Keratinocyte (primary cell): ENCODE measurements around the gene MAP3K5. TPM values are rescaled to one million over a fixed set of nuclear protein-coding genes. Genes with fewer than 3 reads are reported as not detected.

Experiments
- DNase-seq: peaks from one replicate; pipeline ENCODE4 v3.0.0-alpha.2; 2011; ENCODE audit warnings: low read depth, missing footprints, low spot score
- FAIRE-seq: peaks from 2 replicates; lab custom pipeline; 2011; peaks lifted over from hg19 to GRCh38; lab: Jason Lieb, UNC
- H2AFZ ChIP-seq: 2 replicates; pipeline ENCODE4 v1.6.0; 2012; ENCODE audit warnings: low read length, control low read depth, inconsistent platforms; ENCODE audit not compliant: control insufficient read depth
- H3K27ac ChIP-seq: 2 replicates; pipeline ENCODE4 v1.5.1; 2011; ENCODE audit warnings: low read length; ENCODE audit not compliant: control insufficient read depth, insufficient read depth
- H3K27me3 ChIP-seq: 3 replicates; pipeline ENCODE4 v1.6.0; 2011; ENCODE audit warnings: low read length; ENCODE audit not compliant: control insufficient read depth, insufficient read depth; ENCODE audit errors: extremely low read depth
- H3K36me3 ChIP-seq, 2 experiments: 2 replicates in 1 of 2; 3 replicates in 1 of 2; pipeline ENCODE4 v1.5.1; 2011; ENCODE audit warnings: low read length in 2 of 2, mild to moderate bottlenecking in 1 of 2; ENCODE audit not compliant: control insufficient read depth in 2 of 2, insufficient read depth in 2 of 2; ENCODE audit errors: extremely low read depth in 1 of 2
- H3K4me1 ChIP-seq: 3 replicates; pipeline ENCODE4 v1.5.1; 2011; ENCODE audit warnings: low read length; ENCODE audit not compliant: control insufficient read depth, insufficient read depth; ENCODE audit errors: extremely low read depth
- H3K4me2 ChIP-seq: 3 replicates; pipeline ENCODE4 v1.6.0; 2011; ENCODE audit warnings: low read depth, low read length; ENCODE audit not compliant: control insufficient read depth, insufficient read depth; ENCODE audit errors: extremely low read depth
- H3K4me3 ChIP-seq, 3 experiments: fragments of 200-600 bp in 1 of 3; sonication (generic) in 1 of 3; 2 replicates in 2 of 3; 3 replicates in 1 of 3; pipeline ENCODE4 v1.5.1; 2011 to 2016; ENCODE audit warnings: low read length in 3 of 3, mild to moderate bottlenecking in 3 of 3, control low read depth in 2 of 3, inconsistent platforms in 1 of 3, low read depth in 1 of 3, mixed read lengths in 1 of 3, mixed run types in 1 of 3, moderate library complexity in 1 of 3; ENCODE audit not compliant: control insufficient read depth in 2 of 3, insufficient read depth in 2 of 3; ENCODE audit errors: extremely low read depth in 1 of 3
- H3K79me2 ChIP-seq: 2 replicates; pipeline ENCODE4 v1.6.0; 2012; ENCODE audit warnings: low read length; ENCODE audit not compliant: control insufficient read depth, insufficient read depth
- H3K9ac ChIP-seq: 3 replicates; pipeline ENCODE4 v1.6.0; 2011; ENCODE audit warnings: low read length; ENCODE audit not compliant: control insufficient read depth, insufficient read depth; ENCODE audit errors: extremely low read depth
- H3K9me1 ChIP-seq: 3 replicates; pipeline ENCODE4 v1.6.0; 2011; ENCODE audit warnings: low read length; ENCODE audit not compliant: control insufficient read depth, insufficient read depth; ENCODE audit errors: extremely low read depth
- H3K9me3 ChIP-seq: 2 replicates; pipeline ENCODE4 v1.5.1; 2012; ENCODE audit warnings: low read depth, low read length; ENCODE audit not compliant: control insufficient read depth
- H4K20me1 ChIP-seq: 3 replicates; pipeline ENCODE4 v1.6.0; 2011; ENCODE audit warnings: low read length; ENCODE audit not compliant: control insufficient read depth, insufficient read depth; ENCODE audit errors: extremely low read depth
- EZH2 ChIP-seq: IDR thresholded peaks from one replicate; pipeline ENCODE4 v1.6.1; 2012; ENCODE audit warnings: inconsistent platforms, mild to moderate bottlenecking, low read length, moderate library complexity
- dilution Hi-C: fragments of 300-500 bp; cut with MboI; formaldehyde crosslinking; loops from one replicate; pipeline ENCODE4 v1.7.0; 2020; ENCODE audit warnings: low sequenced_read_pairs; ENCODE audit not compliant: extremely low pct_ligation_motif_present
- polyA plus RNA-seq, 5 experiments: library from polyadenylated mRNA; depleted of rRNA in 3 of 5; stranded (reverse) in 3 of 5; stranded (forward) in 1 of 5; unstranded in 1 of 5; fragments of >200 nt; gene quantifications; 1 replicate in 1 of 5; 2 replicates in 3 of 5; 3 replicates in 1 of 5; pipeline versions ENCODE4 v1.2.1 to v1.2.3, GENCODE V29; 2011 to 2012; ENCODE audit warnings: missing spikeins in 2 of 5, low read depth in 1 of 5, low replicate concordance in 1 of 5
- TF ChIP-seq, protein P1 (sequence below), 3 experiments: IDR thresholded peaks in 1 of 3; conservative IDR thresholded peaks in 1 of 3; optimal IDR thresholded peaks in 1 of 3; 2 replicates in 2 of 3; 3 replicates in 1 of 3; pipeline versions ENCODE3 to v1.5.1; 2011; ENCODE audit warnings: low read length in 3 of 3, mild to moderate bottlenecking in 3 of 3, moderate library complexity in 2 of 3, control low read depth in 1 of 3, inconsistent platforms in 1 of 3; ENCODE audit not compliant: insufficient read depth in 2 of 3; ENCODE audit errors: extremely low read depth in 1 of 3

MAP3K5 gene
- polyA plus RNA-seq, 1 donor (not counting 4 experiments of a cell fraction or from before 2014, with no cell fraction given), result 3.4 TPM

DNA sequence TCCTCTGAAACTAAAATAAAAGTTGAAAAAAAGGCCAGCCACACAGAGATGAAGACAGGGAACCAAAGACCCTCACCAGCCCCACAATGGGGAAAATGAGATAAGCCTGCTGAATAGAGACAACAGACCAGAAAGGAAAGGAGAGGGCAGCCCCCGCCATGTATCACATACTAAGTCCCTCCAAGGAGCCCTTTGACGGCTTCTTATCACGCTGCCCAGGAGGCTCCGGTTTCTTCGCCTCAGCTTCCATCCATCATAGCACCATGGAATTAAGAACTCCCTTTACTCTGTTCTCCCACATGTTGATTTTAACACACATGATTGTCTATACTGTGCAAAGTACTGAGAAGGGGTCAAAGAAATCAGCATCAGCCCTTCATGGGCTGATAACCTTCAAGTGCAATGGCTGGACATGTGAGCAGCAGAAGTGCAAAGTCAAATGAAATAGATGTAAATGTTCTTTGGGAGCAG lies 54.9 kb downstream of the MAP3K5 start:
- Histone ChIP-seq H4K20me1 (no peaks in the 10 kb centered on the region), H3K27ac (no peak overlapping the region), H3K79me2 (no peaks in the 10 kb centered on the region), H3K4me2 (no peak overlapping the region), H3K36me3 (no peaks in the 10 kb centered on the region), H3K4me1 (no peaks in the 10 kb centered on the region), H3K9me3 (no peaks in the 10 kb centered on the region), H3K27me3 (no peaks in the 10 kb centered on the region), H3K9me1 (no peaks in the 10 kb centered on the region), H3K9ac (no peak overlapping the region), H3K4me3 (no peak overlapping the region), H2AFZ (no peak overlapping the region)
- dilution Hi-C loops, result no loop called here
- DNase-seq (no peak), FAIRE-seq (no peak)
- no peak for TF ChIP-seq EZH2
- TF ChIP-seq, protein P1, sequence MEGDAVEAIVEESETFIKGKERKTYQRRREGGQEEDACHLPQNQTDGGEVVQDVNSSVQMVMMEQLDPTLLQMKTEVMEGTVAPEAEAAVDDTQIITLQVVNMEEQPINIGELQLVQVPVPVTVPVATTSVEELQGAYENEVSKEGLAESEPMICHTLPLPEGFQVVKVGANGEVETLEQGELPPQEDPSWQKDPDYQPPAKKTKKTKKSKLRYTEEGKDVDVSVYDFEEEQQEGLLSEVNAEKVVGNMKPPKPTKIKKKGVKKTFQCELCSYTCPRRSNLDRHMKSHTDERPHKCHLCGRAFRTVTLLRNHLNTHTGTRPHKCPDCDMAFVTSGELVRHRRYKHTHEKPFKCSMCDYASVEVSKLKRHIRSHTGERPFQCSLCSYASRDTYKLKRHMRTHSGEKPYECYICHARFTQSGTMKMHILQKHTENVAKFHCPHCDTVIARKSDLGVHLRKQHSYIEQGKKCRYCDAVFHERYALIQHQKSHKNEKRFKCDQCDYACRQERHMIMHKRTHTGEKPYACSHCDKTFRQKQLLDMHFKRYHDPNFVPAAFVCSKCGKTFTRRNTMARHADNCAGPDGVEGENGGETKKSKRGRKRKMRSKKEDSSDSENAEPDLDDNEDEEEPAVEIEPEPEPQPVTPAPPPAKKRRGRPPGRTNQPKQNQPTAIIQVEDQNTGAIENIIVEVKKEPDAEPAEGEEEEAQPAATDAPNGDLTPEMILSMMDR (optimal IDR thresholded peaks at IDR 0.05 in 1 of 3, IDR thresholded peaks at IDR 0.05 in 1 of 3, conservative IDR thresholded peaks at IDR 0.05 in 1 of 3; ENCODE audit: extremely low read depth in 1 of 3, insufficient read depth in 2 of 3, low read length in 3 of 3), result no peak

DNA sequence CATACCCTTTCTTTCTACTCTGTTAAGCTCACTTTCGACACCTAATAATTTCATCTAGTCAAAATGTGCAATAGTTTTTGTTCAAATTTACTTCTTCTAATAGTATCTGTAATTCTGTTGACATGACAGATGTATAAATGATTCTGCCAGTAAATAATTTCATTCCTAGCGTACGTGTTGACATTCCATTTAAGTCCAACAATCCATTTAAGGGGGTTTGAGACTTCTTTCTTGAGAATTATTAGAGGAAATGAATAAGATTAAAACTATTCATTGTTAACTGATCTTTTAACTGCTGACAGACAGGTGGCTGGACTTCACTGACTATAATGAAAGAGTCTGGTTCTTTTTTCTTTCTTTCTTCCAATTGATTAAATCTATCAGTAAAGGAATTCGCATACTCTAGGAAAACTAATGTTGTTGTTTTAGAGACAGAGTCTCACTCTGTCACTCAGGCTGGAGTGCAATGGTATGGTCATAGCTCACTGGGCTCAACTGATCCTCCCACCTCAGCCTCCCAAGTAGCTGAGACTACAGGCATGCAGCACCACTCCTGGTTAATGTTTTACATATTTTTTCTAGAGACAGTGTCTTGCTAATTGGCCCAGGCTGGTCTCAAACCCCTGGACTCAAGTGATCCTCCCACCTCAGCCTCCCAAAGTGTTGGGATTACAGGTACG lies 55.9 kb downstream of the MAP3K5 start:
- Histone ChIP-seq H3K4me1 (no peaks in the 10 kb centered on the region), H3K4me2 (no peak overlapping the region), H4K20me1 (no peaks in the 10 kb centered on the region), H3K4me3 (no peak overlapping the region), H3K36me3 (no peaks in the 10 kb centered on the region), H3K27ac (no peak overlapping the region), H3K27me3 (no peaks in the 10 kb centered on the region), H3K9ac (no peak overlapping the region), H2AFZ (no peak overlapping the region), H3K79me2 (no peaks in the 10 kb centered on the region), H3K9me1 (no peaks in the 10 kb centered on the region), H3K9me3 (no peaks in the 10 kb centered on the region)
- FAIRE-seq (no peak), DNase-seq (no peak)
- dilution Hi-C loops, result no loop called here
- TF ChIP-seq, protein P1 (optimal IDR thresholded peaks at IDR 0.05 in 1 of 3, IDR thresholded peaks at IDR 0.05 in 1 of 3, conservative IDR thresholded peaks at IDR 0.05 in 1 of 3; ENCODE audit: extremely low read depth in 1 of 3, insufficient read depth in 2 of 3, low read length in 3 of 3), result no peak
- no peak for TF ChIP-seq EZH2
